ENCODE results near the gene JDP2.
"Not testable (repeated sequence)": the region's sequence is repeated elsewhere in the genome, so short reads cannot be mapped to it uniquely, and the experiment has no call there.

Gene JDP2

GRCh38 chr14:75457648-75458165, 29.9 kb downstream of the JDP2 start:
- DNase-seq = no peak

GRCh38 chr14:75458305-75458704, 30.5 kb downstream of the JDP2 start:
- DNase-seq = no peak

- DNase-seq = no peak
Measured at GRCh38 chr14:75459099-75459741, 31.4 kb downstream of the JDP2 start.

DNA sequence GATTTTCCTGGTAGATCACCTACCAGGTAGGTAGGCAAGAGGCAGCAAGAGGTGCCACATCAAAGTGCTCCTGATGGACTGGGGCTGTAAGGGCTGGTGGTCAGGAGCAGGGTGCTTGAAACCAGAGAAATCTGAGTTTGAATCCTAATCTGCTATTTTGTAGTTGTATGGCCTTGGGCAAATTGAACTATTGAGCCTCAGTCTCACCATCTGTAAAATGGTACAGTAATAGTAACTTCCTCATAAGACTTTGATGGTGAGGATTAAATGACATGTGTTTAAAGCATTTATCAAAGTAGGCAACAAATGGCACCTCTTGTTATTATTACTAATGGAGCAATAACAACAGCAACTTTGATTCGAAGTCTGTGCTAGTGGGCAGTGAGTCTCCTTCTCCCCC, 32.0 kb downstream of the JDP2 start:
- no peak for DNase-seq

DNA sequence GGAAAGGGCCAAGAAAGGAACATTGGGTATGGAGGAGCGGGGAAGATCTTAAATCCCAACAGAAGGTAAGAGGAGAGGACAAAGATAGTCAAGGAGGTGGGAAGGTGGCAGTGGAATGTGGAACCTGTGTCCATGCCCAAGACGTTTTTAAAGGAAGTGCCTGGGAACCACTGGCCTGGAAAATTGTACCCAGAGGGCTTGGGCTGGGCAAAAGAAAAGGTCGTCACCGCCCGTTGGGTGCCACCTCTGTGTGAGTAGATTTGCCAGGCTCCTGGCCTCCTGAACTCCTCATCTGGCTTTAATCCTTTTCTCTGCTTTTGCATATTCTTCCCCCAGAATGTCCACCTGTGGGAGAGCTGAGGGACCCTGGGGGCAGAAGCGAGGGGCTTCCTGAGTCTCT, 32.6 kb downstream of the JDP2 start:
- DNase-seq = no peak

GRCh38 chr14:75461303-75461702, 33.5 kb downstream of the JDP2 start:
- no peak for DNase-seq

DNA sequence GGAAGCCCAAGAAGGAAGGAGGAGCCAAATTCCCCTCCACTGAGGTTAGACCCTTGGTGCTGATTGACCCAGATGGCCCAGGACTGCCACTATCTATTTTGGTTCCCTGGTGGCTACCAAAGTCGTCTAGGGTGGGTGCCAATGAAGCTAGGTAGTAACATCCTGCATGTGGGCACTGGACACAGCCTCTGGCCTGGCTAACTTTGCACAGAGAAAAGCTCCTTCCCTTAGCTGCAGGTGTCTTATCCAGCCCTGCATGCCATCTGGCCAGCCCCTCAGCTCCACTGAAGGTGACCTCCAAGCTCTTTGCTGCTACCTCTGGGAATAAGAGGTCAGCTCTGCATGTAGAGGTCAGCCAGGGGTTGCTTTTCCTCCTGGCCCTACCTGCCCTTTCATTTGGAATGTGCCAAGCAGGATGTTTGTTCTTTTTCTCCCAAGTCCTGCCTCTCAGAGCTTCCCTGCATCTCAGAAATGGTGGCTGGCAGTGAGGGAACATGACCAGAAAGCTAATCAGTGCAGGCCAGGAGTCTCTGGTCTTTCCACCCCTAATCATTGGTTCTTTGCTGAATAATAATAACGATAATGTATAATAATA, 34.0 kb downstream of the JDP2 start:
- DNase-seq = no peak

DNA sequence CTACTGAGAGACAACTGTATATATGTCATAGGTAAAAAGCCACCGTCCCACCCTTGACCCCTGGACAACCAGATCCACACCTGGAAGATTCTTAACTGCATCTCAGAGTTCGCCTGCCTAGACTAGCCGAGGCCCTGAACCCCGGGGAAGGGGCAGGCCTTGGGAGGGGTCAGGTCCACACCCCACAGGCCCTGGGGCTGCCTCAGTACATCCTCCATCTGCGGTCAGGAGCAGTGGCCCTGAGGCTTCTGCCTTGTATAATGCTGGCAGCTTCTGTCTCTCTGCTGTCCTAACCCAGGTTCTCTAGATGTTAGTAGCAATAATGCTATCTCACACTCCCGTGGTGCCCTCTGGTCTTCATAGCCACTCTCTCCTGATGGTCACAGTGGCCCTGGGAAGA, 36.8 kb downstream of the JDP2 start:
- no peak for DNase-seq

GRCh38 chr14:75467763-75468162, 39.9 kb downstream of the JDP2 start:
- DNase-seq = no peak

DNA sequence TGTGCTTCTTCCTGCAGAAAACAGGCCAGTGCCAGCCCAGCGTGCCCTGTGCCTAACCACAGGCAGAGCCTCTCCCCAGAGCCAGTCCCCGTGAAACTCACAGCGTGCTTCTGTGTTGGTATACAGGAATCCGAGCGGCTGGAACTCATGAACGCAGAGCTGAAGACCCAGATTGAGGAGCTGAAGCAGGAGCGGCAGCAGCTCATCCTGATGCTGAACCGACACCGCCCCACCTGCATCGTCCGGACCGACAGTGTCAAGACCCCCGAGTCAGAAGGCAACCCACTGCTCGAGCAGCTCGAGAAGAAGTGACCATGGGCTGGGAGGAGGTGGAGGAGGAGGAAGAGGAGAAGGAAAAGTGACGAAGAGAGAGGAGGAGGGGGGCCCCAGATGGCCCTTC, 41.3 kb downstream of the JDP2 start:
- no peak for DNase-seq

GRCh38 chr14:75469606-75470237, 41.9 kb downstream of the JDP2 start:
- no peak for DNase-seq

DNA sequence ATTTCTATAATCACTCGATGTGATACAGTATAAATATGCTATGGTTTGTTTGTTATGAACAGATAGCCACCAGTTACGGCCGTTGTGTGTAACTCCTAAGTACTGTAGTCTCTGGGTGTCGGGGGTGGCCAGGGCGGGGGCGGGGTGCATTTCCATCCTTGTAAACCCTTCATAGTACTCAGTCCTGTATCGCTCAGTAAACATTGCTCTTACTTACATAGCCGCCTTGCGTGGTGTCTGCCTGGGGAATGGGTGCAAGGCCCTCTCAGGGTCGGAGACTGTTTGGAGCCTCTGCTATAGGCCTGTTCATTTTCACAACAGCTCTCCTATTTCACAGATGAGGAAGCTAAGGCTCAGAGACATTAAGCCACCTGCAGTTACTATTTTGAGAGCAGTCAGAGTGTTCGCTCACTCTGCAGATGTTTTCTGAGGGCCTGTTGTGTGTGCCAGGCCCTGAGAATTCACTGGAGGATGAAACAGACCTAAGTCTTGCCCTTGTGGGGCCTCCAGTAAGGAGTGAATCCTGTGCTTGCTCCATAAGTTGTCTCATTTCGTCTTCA, 42.5 kb downstream of the JDP2 start:
- no peak for DNase-seq

- no peak for DNase-seq
Measured at GRCh38 chr14:75471059-75471458, 43.2 kb downstream of the JDP2 start.

- not testable (repeated sequence) for DNase-seq
Measured at GRCh38 chr14:75474127-75474526, 46.3 kb downstream of the JDP2 start.

- DNase-seq = no peak
Measured at GRCh38 chr14:75476274-75476995, 48.6 kb downstream of the JDP2 start.

DNA sequence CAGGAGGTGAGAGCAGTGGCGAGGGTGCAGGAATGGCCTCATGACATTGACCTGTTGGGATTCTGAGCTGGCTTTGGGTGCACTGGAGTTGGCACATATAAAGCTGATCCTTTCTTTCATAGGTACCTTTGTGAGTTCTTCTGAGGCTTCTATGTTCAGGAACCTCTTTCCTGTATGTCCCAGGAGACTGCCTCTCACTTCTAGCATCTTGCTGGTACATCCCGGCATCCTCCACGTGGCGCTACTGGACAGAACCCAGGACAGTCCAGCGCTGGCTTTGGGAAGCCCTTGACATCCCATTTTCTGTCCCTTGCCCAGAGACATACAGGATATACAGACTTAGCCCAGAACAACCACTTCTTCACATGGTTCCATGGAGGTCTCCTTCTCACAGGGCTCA, 50.1 kb downstream of the JDP2 start:
- no peak for DNase-seq

GRCh38 chr14:75479770-75480600, 52.2 kb downstream of the JDP2 start:
- DNase-seq = no peak

DNA sequence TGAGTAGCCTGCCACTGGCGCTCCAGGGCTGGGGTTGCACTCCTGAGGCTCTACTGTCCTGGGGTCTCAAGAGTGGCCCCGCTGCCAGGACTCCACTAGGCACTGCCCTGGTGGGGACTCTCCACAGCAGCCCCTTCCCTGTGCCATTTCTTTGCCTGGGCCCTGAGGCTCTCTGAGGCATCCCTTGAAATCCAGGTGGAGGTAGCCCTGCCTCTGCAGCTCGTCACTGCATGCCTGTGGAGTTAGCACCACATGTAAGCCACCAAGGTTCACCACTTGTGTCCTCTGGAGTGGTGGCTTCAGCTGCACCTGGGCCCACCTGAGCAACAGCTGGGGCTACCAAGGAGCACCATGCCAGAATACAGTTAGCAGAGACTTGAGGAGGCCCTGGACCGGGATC, 54.5 kb downstream of the JDP2 start:
- DNase-seq = no peak

DNA sequence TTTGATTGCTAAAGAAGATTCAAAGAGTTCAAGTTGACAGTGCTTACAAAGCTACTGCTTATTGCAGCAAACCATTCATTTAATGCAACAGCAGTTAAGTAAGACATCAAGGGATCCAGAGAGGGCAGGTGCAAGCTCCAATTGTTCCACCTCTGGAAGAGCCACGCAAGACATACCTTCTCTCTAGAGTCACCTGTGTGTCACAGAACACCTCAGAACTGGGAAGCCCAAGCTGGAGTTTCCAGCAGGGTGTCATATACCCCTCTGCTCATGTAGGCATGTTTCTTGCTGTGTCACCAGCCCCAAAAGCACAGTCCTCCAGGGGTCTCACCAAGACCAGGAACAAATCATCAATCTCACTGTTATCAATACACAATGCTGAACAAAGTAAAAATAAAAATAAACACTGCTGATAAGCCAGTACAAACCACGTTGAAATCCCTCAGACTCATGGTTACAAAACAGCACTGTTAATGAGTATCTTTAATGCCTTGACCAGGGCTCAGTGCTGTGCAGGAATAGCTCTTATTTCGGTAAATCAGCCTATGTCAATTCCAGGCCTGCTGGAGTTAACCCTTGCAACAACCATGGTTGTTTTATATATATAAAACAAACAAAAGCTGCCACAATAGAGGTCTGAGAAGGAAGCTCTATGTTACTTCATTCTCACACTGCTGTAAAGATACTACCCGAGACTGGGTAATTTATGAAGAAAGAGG, 57.0 kb downstream of the JDP2 start:
- DNase-seq = no peak

- no peak for DNase-seq
Measured at GRCh38 chr14:75486318-75486717, 58.5 kb downstream of the JDP2 start.

DNA sequence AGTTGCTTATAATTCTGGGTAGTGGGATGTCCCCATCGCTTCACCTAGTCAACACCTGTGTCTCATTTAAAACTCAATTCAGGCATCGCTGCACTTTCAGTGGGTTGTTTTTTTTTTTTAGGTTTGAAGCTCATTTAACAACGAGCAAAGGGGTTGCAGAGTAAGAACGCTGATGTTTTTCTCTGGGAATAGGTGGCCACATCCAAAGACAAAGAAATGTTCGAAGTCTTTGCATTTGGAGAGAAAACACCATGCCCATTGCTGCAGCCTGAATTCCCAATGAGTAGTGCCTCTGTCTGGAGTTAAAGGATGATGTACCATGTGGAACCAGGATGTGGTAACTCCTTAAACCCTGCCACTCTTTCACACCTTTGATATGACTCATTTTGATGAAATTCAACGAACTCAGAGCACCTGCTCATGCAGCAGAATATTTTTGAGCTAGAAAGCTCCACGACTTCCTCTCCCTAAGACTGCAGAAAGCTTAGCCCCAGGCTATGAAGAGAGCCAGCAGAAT, 59.4 kb downstream of the JDP2 start:
- no peak for DNase-seq

DNA sequence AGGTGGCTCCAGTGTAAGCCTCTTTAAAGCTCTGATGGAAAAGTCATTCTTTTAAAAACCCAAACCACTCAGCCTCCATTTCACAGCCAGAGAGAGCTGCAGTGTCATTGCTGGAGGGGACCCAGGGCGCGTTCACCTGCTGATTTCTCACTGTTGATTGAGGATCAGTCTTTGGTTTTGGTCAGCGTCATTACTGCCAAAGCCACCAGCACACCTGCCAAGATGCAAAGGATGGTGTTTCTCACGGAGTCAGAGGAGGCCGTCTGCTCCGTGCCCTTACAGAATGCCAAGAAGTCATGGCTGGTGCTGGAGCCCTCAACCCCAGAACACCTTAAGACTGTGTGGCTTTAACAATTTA, 61.6 kb downstream of the JDP2 start:
- DNase-seq = no peak

All from stimulated activated CD4-positive, alpha-beta T cell treated with anti-CD3 and anti-CD28 coated beads, Interleukin-4, amount 100 ng/mL, for 4 hours (primary cell).